ENCODE measurements around the gene PDE6C.

DNA sequence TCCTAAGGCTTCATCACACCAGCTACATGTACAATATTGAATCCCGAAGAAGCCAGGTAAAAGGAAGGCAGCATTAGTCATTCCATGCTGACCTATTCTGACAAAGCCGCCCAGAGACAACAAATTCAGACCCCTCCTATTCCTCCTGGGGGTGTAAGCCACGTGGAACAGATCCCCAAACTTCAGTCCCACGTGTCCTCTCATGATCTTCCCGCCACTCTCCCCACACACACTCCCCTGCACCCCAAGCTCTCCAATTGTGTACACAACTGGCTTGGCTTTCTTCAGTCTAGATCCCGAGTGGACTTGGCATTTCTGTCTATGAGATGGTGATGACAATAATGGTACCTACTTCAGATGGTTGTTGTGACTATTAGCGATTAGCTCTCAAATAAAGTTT is 8.6 kb downstream of the PDE6C start:
- TF ChIP-seq, protein P1, sequence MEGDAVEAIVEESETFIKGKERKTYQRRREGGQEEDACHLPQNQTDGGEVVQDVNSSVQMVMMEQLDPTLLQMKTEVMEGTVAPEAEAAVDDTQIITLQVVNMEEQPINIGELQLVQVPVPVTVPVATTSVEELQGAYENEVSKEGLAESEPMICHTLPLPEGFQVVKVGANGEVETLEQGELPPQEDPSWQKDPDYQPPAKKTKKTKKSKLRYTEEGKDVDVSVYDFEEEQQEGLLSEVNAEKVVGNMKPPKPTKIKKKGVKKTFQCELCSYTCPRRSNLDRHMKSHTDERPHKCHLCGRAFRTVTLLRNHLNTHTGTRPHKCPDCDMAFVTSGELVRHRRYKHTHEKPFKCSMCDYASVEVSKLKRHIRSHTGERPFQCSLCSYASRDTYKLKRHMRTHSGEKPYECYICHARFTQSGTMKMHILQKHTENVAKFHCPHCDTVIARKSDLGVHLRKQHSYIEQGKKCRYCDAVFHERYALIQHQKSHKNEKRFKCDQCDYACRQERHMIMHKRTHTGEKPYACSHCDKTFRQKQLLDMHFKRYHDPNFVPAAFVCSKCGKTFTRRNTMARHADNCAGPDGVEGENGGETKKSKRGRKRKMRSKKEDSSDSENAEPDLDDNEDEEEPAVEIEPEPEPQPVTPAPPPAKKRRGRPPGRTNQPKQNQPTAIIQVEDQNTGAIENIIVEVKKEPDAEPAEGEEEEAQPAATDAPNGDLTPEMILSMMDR (IDR thresholded peaks at IDR 0.05) = no peak
- TF ChIP-seq POLR2A (IDR thresholded peaks at IDR 0.05) = no peak

Data from lower leg skin (tissue), 3 donors.